H7 (cell line): Measurements from ENCODE around the gene CD74. TPM values are rescaled to one million over a fixed set of nuclear protein-coding genes. Genes with fewer than 3 reads are reported as not detected.

Experiments
- DNase-seq: peaks from one replicate; pipeline ENCODE4 v3.0.0; 2012
- H3K27me3 ChIP-seq: 2 replicates; pipeline ENCODE4 v1.6.0; 2011; ENCODE audit warnings: mild to moderate bottlenecking, low read length; ENCODE audit not compliant: control insufficient read depth, insufficient read depth
- H3K36me3 ChIP-seq: replicated peaks from 2 replicates; pipeline ENCODE4 v1.5.1; 2011; ENCODE audit warnings: low read length; ENCODE audit not compliant: control insufficient read depth, insufficient read depth
- H3K4me3 ChIP-seq: 2 replicates; pipeline ENCODE4 v1.5.1; 2011; ENCODE audit warnings: low read depth, mild to moderate bottlenecking, control low read depth, low read length, moderate library complexity; ENCODE audit not compliant: insufficient read depth
- total RNA-seq: library from RNA; depleted of rRNA; stranded (reverse); fragments of >200 nt; shearing (Covaris generic); gene quantifications from 2 replicates; pipeline ENCODE4 v1.2.3, GENCODE V29; 2014

CD74 gene
- total RNA-seq, 1 experiment from 2014 or later = 18.0 TPM

GRCh38 chr5:150408231-150408943, 4.3 kb downstream of the CD74 start:
- no peaks in the 10 kb centered on the region for H3K27me3 ChIP-seq
- H3K36me3 ChIP-seq = peaks cover 1% of the 10 kb centered on the region
- no peak for DNase-seq
- no peak overlapping the region for H3K4me3 ChIP-seq

- no peaks in the 10 kb centered on the region for H3K27me3 ChIP-seq
- no peak overlapping the region for H3K4me3 ChIP-seq
- DNase-seq = no peak
- H3K36me3 ChIP-seq = peaks cover 6% of the 10 kb centered on the region
These were observed 5.5 kb downstream of the CD74 start for GRCh38 chr5:150407096-150407720.

GRCh38 chr5:150406723-150407095, 6.0 kb downstream of the CD74 start:
- Histone ChIP-seq H3K27me3 (no peaks in the 10 kb centered on the region), H3K36me3 (peaks cover 6% of the 10 kb centered on the region), H3K4me3 (no peak overlapping the region)
- no peak for DNase-seq

GRCh38 chr5:150406103-150406722, 6.5 kb downstream of the CD74 start:
- Histone ChIP-seq H3K4me3 (no peak overlapping the region), H3K27me3 (no peaks in the 10 kb centered on the region), H3K36me3 (peaks cover 6% of the 10 kb centered on the region)
- peak; percentile 19 for DNase-seq

- H3K36me3 ChIP-seq = peaks cover 8% of the 10 kb centered on the region
- no peaks in the 10 kb centered on the region for H3K27me3 ChIP-seq
- H3K4me3 ChIP-seq = no peak overlapping the region
- peak; percentile 25 for DNase-seq
These were observed 7.5 kb downstream of the CD74 start for GRCh38 chr5:150404941-150405816.

GRCh38 chr5:150404535-150404934, 8.2 kb downstream of the CD74 start:
- peaks cover 14% of the 10 kb centered on the region for H3K36me3 ChIP-seq
- no peak overlapping the region for H3K4me3 ChIP-seq

GRCh38 chr5:150404121-150404520, 8.6 kb downstream of the CD74 start:
- DNase-seq = peak; percentile 35
- Histone ChIP-seq H3K27me3 (no peaks in the 10 kb centered on the region), H3K4me3 (no peak overlapping the region), H3K36me3 (peaks cover 18% of the 10 kb centered on the region)

More at GRCh38 chr5:150404535-150404934, 8.2 kb downstream of the CD74 start:
- DNase-seq = peak; percentile 37
- H3K27me3 ChIP-seq = no peaks in the 10 kb centered on the region

GRCh38 chr5:150402901-150403342, 9.8 kb downstream of the CD74 start:
- peak; percentile 27 for DNase-seq
- H3K36me3 ChIP-seq = peaks cover 27% of the 10 kb centered on the region
- no peak overlapping the region for H3K4me3 ChIP-seq
- no peaks in the 10 kb centered on the region for H3K27me3 ChIP-seq

GRCh38 chr5:150402229-150402773, 10.4 kb downstream of the CD74 start:
- Histone ChIP-seq H3K4me3 (no peak overlapping the region), H3K36me3 (peaks cover 28% of the 10 kb centered on the region), H3K27me3 (no peaks in the 10 kb centered on the region)
- DNase-seq = peak; percentile 22

- H3K36me3 ChIP-seq = peaks cover 33% of the 10 kb centered on the region
- DNase-seq = no peak
These were observed 11.1 kb downstream of the CD74 start for GRCh38 chr5:150401376-150402228.

GRCh38 chr5:150401076-150401375, 11.7 kb downstream of the CD74 start:
- peaks cover 35% of the 10 kb centered on the region for H3K36me3 ChIP-seq
- no peak for DNase-seq

More at GRCh38 chr5:150401376-150402228, 11.1 kb downstream of the CD74 start:
- no peaks in the 10 kb centered on the region for H3K27me3 ChIP-seq
- no peak overlapping the region for H3K4me3 ChIP-seq

GRCh38 chr5:150400316-150401075, 12.2 kb downstream of the CD74 start:
- no peaks in the 10 kb centered on the region for H3K27me3 ChIP-seq
- no peak overlapping the region for H3K4me3 ChIP-seq
- H3K36me3 ChIP-seq = peaks cover 40% of the 10 kb centered on the region
- no peak for DNase-seq

More at GRCh38 chr5:150401076-150401375, 11.7 kb downstream of the CD74 start:
- no peaks in the 10 kb centered on the region for H3K27me3 ChIP-seq
- H3K4me3 ChIP-seq = no peak overlapping the region
